GM13976 (cell line): ENCODE measurements around the gene PLEKHA7.

Experiments used
- DNase-seq: peaks from one replicate; pipeline ENCODE4 v3.0.0; 2012; ENCODE audit warnings: low spot score
- CTCF ChIP-seq: IDR thresholded peaks from 2 replicates; pipeline ENCODE4 v1.5.1; 2012; ENCODE audit warnings: borderline replicate concordance, mild to moderate bottlenecking; ENCODE audit not compliant: insufficient read depth; ENCODE audit errors: extremely low read depth, missing control alignments, control extremely low read depth
- in situ Hi-C: fragments of 300-500 bp; cut with MboI; formaldehyde crosslinking; loops from one replicate; pipeline ENCODE4 v1.12.0; 2022; ENCODE audit warnings: low sequenced_read_pairs, mixed read lengths, inconsistent platforms; ENCODE audit not compliant: unreplicated experiment

PLEKHA7 gene

DNA sequence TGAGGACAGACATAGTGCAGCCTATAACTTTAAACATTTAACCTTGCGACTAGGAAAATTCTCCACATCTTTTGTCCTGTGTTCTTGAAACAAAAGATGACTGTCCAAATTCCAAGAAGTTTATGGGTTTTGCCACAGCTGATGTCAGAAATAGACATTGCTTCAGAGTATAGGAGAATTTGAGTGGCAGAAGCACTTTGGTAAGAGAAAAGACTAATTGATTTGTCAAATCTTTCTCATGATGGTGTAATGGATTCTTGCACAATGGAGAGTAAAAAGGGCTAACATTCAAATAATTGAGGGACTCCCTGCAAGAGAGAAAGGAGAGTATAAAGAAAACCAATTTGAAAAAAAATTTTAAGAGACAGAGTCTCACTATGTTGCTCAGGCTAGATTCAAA is 250.5 kb downstream of the PLEKHA7 start:
- DNase-seq, result no peak
- in situ Hi-C loops, result no loop called here

GRCh38 chr11:16759857-16760508 is 254.2 kb downstream of the PLEKHA7 start:
- no peak for TF ChIP-seq CTCF
- in situ Hi-C loops, result no loop called here
- no peak for DNase-seq

More for the DNA sequence above, 250.5 kb downstream of the PLEKHA7 start:
- TF ChIP-seq CTCF, result no peak

- DNase-seq, result no peak
- TF ChIP-seq CTCF, result no peak
- in situ Hi-C loops, result no loop called here
Observed at GRCh38 chr11:16758382-16759024, 255.7 kb downstream of the PLEKHA7 start.

DNA sequence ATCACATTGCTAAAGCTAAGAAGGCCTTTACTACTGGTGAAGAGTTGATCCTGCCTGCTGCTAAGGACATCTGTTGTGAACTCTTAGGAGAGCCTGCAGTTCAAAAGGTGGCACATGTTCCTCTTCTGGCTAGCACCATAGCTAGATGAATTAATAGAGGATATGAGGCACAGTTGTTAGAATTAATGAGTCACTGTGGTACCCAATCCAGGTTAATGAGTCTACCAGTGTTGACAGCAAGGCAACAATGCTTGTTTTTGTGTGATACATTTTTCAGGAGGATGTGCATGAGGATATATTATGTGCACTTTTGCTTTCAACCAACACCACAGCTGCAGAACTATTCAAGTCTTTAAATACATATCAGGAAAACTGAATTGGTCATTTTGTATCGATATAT is 263.8 kb downstream of the PLEKHA7 start:
- TF ChIP-seq CTCF, result no peak
- in situ Hi-C loops, result no loop called here
- DNase-seq, result no peak

DNA sequence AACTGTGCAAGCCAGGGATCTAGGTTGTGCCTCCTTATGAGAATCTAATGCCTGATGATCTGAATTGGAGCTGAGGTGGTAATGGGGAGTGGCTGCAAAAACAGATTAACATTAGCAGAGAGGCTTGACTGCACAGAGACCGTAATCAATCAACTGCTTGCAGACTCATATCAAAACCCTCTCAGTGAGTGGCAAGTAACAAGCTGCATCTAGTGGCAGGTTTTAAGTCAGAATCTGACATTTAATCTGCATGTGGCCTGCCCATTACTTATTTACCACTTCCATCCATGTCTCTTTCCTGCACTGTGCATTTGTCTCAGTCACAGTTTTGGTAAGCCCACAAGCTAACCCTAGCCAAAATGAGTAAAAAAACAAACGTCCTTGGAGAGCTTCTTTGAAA is 264.5 kb downstream of the PLEKHA7 start:
- no peak for TF ChIP-seq CTCF
- in situ Hi-C loops, result no loop called here
- DNase-seq, result no peak

- DNase-seq, result no peak
- in situ Hi-C loops, result no loop called here
- TF ChIP-seq CTCF, result no peak
Observed at GRCh38 chr11:16749092-16749491, 265.1 kb downstream of the PLEKHA7 start.

- no peak for DNase-seq
- in situ Hi-C loops, result no loop called here
- no peak for TF ChIP-seq CTCF
Observed at GRCh38 chr11:16745950-16746605, 268.1 kb downstream of the PLEKHA7 start.
